NCI-H1436 (cell line): Measurements from ENCODE around the gene LAMB1.

Source experiments
- DNase-seq: peaks from one replicate; lab custom pipeline; 2025; lab: John Stamatoyannopoulos, UW

LAMB1 gene

DNA sequence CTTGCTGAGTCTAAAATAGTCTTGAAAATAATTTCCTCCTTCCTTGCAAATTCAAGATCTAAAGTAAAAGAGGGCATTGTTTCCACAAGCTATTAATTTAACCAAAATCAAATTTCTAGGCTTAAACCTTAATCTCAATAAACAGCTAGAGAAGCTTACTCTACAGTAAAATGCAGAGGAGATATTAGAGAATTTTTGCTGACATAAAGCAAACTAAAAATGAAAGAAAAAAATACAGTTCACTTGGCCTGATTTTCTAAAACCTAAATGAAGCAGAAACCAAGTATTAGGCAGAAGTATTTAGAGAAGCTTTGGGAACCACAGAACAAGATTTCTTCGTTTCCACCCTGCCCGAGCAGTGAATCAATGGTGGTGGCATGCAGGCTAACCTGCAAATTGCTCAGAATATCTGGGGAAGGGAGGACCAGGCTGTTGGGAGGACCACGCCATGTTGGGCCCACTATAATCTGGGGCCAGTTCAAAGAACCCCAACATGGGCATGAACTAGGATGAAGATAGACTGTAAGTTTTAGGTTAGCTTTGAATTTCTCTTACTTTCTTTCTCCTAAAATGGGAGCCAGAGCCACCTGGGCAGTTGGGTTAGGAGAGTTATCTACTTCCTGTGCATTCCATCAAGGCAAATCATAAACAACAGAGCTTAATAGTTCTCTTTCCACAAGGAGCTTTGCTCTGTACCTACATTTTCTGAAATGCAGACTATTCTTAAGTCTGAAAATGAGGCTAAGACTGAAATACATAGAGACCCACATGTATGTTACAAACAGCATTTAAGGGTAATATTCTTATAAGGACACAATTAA lies 4.1 kb downstream of the LAMB1 start:
- DNase-seq, result no peak

DNA sequence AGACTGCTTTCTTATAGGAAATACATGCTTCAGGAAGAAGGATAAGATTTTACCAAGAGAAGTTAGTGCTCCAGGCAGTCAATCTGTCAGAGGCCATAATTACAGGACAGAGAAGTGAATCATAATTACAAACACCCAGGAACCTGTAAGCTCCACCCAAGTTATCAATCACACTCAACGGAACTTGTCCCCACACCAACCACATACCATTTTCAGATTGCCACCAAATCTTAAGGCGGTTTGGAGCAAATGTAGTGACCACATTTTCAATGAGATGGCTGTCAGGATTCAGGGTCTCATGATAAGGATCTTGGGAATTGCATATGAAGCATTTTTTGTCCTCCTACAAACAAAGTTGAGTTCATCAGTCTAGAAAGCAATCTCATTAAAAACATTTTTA lies 4.8 kb downstream of the LAMB1 start:
- no peak for DNase-seq

- DNase-seq, result no peak
Measured at GRCh38 chr7:107996072-107996882, 6.7 kb downstream of the LAMB1 start.

GRCh38 chr7:107995184-107996071 lies 7.5 kb downstream of the LAMB1 start:
- no peak for DNase-seq

DNA sequence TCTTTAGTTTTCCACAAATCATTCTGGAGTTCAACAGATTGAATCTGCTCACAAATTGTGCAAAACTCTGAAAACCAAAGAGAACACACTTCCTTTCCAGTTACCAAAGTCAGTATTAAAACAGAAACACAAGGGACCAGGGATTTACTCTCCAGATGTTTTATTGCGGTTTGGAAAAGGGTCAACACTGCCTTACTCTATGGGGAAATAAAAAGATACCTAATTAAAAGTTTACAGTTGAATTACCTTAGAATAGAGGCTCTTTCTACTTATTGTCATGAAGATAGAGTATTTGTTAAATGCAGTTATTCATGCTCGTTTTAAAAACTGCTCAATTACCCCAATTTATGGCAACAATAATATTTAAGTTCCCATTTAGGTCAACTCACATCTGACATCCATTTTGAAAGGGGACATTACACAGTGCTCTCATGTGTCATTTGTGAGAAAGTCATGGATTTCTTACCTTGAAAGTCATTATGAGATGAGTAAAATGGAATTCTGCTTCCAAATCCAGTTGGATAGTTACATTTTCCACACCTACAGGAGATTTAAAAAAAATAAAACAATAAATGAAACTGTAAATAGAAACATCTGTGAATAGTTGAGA lies 8.4 kb downstream of the LAMB1 start:
- no peak for DNase-seq

DNA sequence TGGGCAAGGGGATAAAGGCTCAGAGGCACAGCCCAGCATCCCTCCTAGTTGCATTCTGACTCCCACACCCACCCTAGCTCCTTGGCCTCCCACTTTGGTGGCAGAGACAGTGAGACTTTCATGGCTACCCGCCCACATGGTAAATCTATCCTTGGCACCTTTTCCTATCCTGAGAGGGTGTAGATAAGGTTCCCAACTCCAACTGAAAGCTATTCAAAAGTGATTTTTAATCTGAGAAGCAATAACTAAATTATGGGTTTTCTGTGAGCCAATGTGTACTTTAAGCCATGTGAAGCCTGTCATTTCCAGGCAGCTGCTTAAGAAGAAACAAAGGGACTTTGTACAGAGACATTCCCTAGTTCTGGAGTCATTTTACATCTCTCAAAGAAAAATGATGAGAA lies 9.1 kb downstream of the LAMB1 start:
- DNase-seq, result no peak

GRCh38 chr7:107989618-107990373 lies 13.2 kb downstream of the LAMB1 start:
- DNase-seq, result no peak

DNA sequence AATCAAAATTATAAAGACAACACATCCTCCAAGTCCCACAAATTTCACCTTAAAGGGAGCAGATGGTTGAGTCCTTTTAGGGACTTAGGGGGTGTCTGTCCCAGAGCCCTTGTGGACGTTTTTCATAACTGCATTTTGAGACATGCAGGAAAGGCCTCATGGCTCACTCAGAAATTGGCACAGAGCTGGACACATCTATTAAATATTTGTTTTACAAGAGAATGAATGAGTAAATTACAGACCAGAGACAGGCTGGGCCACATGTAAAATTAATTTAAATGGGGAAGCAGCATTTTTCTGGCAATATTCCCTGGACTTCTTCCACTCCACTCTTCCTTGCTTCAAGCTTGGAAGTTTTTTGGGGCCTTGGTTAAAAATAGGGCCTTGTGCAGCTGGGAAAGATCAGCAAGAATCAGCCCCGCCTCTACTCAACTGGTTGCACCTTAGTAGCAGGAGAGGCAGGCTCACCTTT lies 20.0 kb downstream of the LAMB1 start:
- no peak for DNase-seq

DNA sequence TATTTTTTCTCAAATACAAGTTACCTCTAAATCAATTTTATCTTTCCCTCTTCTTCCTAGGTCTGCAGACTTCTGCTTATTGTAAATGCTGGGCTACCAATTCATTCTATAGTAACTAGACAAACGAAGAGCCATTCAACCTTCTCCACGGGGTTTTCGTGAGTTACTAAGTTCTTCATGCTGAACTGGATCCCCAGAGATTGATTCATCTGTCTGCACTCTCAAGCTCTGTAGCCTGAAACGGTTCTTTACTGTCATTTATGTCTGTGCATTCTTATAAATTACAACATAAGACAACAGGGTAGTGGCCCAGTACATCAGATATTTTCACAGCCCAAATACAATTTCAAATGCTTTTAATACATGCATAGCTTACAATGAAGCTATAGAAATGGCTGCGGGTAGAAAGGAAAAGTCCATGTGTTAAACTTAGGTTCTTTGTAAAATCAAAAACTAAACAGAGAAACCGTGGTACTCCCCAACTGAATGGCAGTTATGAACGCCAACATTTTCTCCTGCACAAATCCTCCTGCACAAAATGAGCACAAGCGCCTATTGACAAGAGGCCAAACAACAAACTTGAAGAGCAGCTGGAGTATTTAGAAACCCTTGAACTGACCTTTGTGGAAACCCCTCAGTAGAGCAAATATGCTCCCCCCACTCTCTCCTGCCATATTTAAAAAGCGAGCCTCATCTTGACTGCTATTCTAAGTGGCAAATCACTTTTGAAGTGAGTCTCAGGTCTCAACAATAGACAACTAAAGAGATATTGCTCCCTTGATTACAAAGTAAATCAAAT lies 20.7 kb downstream of the LAMB1 start:
- no peak for DNase-seq

DNA sequence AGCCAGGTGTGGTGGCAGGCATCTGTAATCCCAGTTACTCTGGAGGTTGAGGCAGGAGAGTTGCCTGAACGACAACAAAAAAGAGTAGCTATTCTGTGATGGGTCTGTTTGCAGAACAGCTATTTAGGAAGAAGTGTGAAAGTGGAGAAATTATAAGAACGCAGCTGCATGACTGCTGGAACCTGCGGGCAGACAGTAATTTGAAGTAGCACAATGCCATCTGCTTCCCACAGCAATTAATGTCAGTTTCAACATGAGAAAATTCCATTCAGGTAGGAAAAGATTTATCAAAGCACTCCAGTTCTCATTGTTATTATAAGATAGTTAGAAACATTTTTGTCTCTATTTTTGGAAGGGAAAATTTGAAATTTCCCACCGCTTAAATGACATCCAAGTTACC lies 21.5 kb downstream of the LAMB1 start:
- DNase-seq, result no peak

DNA sequence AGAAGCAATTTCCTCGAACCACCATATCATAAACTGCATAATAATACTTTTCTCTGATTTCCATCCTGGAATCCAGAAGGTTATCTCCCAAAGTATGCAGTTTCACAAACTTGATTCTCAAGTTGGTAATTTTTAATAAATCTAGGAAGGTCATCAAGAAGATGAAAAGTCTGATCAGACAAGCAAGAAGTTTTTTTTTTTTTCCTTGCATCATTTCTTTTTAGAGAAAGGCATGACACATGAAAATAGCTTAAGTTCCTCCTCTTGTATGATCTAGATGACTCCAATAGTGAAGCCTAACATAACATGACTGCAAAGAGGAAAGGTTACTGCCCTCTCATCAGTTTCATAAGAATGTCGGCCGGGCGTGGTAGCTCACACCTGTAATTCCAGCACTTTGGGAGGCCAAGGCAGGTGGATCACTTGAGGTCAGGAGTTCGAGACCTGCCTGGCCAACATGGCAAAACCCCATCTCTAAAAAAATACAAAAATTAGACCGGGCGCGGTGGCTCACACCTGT lies 22.2 kb downstream of the LAMB1 start:
- no peak for DNase-seq

GRCh38 chr7:107980171-107980570 lies 22.8 kb downstream of the LAMB1 start:
- DNase-seq, result no peak

DNA sequence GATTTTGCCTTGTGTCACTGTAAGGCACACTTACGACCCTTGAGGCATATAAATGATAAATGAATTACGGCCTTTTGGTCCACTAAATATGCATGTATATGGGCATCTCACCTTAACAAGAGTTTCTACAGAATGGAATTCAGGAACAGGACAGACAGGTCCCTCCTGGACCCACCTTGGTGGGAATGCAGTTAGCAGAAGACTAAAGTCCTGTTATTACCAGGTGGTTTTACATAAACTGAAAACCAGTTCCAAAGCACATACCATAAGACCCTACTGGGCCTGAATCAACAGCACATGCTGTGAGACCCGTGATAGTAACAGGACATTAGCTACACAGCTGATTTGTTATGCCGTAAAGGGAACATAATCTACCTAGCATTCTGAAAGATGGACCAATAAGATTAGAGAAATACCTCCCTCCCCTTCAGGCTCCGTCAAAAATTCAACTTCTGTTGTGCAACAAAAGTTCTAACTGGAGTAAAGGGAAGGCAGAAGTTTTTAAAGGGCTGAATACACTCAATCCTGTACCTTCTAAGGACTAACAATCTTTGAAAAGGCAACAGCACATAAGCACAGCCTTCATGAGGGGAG lies 24.0 kb downstream of the LAMB1 start:
- no peak for DNase-seq

DNA sequence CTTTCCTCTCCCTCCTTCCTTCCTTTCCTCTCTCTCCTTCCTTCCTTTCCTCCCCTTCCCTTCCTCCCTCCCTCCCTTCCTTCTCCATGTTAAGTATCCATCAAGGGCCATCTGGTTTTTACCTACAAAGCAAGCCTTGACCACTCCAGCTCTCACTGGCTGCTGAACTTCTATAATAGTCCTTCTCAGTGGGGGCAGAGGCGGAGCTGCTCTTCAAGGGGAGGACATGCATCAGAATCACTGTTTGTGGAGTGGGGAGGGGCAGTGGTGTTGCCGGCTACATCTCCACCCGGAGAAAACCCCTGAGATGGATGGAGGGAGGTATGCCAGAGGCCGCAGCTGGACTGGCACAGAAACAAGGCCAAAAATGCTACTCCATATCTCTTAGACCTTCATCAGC lies 25.9 kb downstream of the LAMB1 start:
- DNase-seq, result no peak

GRCh38 chr7:107976620-107977019 lies 26.3 kb downstream of the LAMB1 start:
- no peak for DNase-seq

DNA sequence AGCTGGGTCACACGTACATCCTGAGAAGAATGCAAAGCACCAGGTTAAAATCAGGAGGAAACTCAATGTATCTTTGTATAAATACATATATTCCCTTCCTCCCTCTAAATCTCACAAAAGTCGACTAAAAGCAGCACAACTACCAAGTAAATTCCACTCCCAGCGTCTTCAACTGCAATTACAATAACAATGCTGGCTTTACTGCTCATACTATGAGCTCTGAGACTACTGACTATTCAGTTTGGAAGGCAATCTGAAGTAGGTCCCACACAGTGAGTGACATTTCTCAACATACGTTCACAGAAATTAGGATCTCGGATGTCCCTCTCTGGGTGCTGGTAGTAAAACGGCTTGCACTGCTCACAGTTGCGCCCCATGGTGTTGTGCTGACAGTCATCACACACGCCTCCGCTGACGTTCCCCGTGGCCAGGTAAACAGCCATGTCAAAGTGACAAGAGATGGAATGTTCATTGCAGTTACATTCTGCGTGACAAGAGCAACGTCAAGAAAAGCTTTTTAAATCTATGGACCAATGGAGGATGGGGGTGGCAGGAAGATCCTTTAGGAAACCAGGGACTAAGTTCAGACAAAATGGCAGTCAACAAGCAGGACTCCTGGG lies 27.5 kb downstream of the LAMB1 start:
- DNase-seq, result no peak

GRCh38 chr7:107973861-107974260 lies 29.1 kb downstream of the LAMB1 start:
- no peak for DNase-seq

DNA sequence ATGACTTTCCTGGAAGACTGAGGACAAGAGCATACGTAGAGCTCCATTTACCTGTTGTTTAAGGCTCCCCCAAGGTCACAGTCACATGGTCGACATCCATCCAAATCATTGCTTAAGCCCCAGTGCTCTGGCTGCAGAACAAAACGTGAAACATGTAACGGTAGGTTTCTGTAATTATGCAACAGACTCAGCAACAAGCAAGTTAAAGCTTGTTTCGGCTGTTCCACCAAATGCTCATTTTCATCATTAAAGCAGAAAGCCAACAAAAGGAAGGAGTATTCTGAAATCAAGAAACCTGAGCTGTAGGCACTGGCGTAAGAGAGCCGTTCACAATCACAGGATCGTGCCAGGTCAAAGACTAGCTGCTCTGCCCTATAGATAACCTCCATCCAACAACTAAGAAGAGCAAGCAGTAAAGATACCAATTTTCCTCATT lies 30.0 kb downstream of the LAMB1 start:
- DNase-seq, result no peak

GRCh38 chr7:107972075-107972482 lies 30.9 kb downstream of the LAMB1 start:
- no peak for DNase-seq
